ENCODE measurements around the gene C6orf136.

Gene C6orf136

GRCh38 chr6:30646450-30647241 is at the start of gene C6orf136:
TSS of gene C6orf136 (plus strand) at chr6:30647133. CDS start at chr6:30647232, 99 bp downstream.
- DNase-seq (ENCODE audit: low read depth in 2 of 3, low spot score in 2 of 3) = peak; percentile 69 to 80 (median 76)

- DNase-seq (ENCODE audit: low read depth in 2 of 3, low spot score in 2 of 3) = peak; percentile 42 to 73 (median 61)
Observed at GRCh38 chr6:30597315-30598144, 49.4 kb upstream of the C6orf136 start.

GRCh38 chr6:30598912-30599624 is 47.9 kb upstream of the C6orf136 start:
- DNase-seq (ENCODE audit: low read depth in 2 of 3, low spot score in 2 of 3) = no peak

GRCh38 chr6:30599625-30600324 is 47.2 kb upstream of the C6orf136 start:
- DNase-seq (ENCODE audit: low read depth in 2 of 3, low spot score in 2 of 3) = no peak

DNA sequence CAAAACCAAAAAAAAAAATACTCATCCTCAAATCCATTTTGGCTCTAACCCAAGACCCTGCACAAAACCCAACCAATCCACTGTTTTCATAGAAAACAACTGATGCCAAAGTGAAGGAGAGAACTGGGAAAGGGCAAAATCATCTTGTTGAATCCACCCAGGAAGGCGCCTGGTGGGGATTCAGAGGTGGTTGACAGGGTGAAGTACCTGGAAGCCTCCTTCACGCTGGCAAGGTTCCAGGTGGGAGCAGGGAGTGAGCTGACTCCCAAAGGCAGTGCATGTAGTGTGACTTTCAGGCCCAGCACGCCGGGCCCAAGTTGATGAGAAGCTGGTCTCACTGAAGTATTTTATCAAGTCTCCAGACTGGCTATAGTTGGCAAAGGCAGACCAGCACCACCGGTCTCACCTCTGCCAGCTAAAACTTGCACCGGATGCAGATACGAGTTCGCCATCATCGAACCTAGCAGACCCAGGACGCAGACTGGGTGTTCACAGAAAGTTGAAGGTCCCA is 46.4 kb upstream of the C6orf136 start:
- no peak for DNase-seq (ENCODE audit: low read depth in 2 of 3, low spot score in 2 of 3)

DNA sequence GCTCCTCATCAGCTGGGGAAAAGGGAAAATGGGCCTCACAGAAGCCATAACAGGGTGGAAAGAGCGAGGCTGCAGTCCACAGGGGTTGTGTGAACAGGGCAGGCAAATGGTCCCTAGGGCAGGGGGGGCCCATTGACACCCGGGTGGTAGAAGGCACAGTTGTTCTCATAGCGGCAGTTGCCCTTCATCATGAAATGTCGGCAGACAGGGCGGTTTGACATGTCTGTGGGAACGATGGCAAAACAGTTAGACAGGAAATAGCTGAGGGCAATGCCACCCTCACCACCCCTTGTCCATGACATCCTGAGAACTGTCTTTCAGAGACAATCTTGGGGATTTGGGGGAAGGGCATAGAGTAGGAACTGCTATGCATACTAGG is 45.5 kb upstream of the C6orf136 start:
- DNase-seq (ENCODE audit: low read depth in 2 of 3, low spot score in 2 of 3) = no peak

- no peak for DNase-seq (ENCODE audit: low read depth in 2 of 3, low spot score in 2 of 3)
Observed at GRCh38 chr6:30601815-30602641, 44.9 kb upstream of the C6orf136 start.

DNA sequence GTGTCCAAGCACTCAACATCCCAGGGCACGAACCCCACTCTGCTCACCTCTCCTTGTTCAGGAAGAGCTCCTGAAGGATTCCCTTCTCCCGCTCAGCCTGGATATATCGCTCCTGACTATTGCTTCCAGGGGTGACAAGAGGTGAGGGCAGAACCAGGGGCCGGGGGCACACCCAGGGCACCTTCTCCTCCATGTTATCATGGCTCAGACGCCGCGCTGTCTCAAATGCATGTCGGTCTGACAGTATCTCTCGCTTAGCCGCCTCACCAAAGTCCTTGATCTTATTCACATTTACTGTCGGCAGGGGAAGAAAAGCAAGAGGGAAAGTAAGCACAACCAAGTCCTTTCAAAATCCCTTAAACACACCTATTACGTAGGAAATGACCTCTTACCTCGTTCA is 43.0 kb upstream of the C6orf136 start:
- DNase-seq (ENCODE audit: low read depth in 2 of 3, low spot score in 2 of 3) = no peak

- DNase-seq (ENCODE audit: low read depth in 2 of 3, low spot score in 2 of 3) = no peak
Observed at GRCh38 chr6:30610065-30610464, 36.9 kb upstream of the C6orf136 start.

GRCh38 chr6:30611150-30611855 is 35.6 kb upstream of the C6orf136 start:
- no peak for DNase-seq (ENCODE audit: low read depth in 2 of 3, low spot score in 2 of 3)

GRCh38 chr6:30611856-30612194 is 35.1 kb upstream of the C6orf136 start:
- DNase-seq (ENCODE audit: low read depth in 2 of 3, low spot score in 2 of 3) = no peak

- no peak for DNase-seq (ENCODE audit: low read depth in 2 of 3, low spot score in 2 of 3)
Observed at GRCh38 chr6:30612213-30612612, 34.7 kb upstream of the C6orf136 start.

DNA sequence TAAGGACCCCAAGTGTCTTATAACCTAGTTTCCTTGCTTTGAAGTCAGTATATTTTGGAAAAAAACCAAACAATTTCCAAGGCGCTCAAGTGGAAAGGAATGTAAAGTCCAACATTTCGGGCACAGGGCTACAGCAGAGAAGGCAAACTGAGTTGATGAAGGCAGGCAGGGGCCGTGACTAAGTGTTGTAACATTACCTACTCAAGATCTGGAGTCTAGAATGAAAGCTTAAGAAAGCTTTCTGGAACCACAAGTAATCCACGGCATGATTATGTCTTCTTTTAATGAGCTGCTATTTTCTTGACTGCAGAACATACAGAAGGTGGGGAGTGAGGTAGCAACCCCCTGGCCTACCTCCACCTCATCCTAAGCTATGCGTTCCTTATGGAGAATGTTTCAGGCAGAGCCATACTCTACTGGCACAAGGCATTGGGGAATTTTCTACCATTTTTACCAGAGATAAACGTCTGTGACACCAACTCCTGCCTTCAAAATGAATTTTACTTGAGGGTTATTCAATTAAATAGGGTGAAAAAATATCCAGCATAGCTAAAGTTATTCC is 34.2 kb upstream of the C6orf136 start:
- DNase-seq (ENCODE audit: low read depth in 2 of 3, low spot score in 2 of 3) = no peak

- DNase-seq (ENCODE audit: low read depth in 2 of 3, low spot score in 2 of 3) = no peak
Observed at GRCh38 chr6:30613251-30614043, 33.5 kb upstream of the C6orf136 start.

- DNase-seq (ENCODE audit: low read depth in 2 of 3, low spot score in 2 of 3) = no peak
Observed at GRCh38 chr6:30614044-30614842, 32.7 kb upstream of the C6orf136 start.

DNA sequence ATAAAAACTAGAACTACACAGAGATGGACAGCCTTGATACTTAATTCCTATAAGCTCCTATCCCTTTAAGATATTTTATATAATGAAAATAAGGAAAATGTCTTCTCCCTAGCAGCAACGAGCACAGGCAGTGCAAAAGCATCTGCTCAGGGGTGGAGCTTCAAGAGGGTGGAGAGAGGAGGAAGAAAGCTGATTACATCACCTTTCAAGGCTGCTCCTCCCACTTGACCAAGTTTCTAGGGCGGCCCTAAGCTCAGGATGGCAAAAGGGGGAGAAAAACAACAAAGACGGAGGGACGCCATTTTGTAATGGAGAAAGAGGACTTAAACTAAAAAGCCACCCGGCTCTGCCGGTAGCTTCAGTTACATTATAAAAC is 32.1 kb upstream of the C6orf136 start:
- DNase-seq (ENCODE audit: low read depth in 2 of 3, low spot score in 2 of 3) = peak; percentile 28 to 54 (median 53)

GRCh38 chr6:30615219-30615957 is 31.5 kb upstream of the C6orf136 start:
- DNase-seq (ENCODE audit: low read depth in 2 of 3, low spot score in 2 of 3) = no peak

All from activated CD8-positive, alpha-beta memory T cell treated with anti-CD3 and anti-CD28 coated beads for 48 hours (primary cell).